GM23248 (cell line): ENCODE results near the gene USH1G.

Experiments used
- EZH2 ChIP-seq: fragments of 200-600 bp; sonication (generic); IDR thresholded peaks from 2 replicates; pipeline ENCODE4 v1.6.1; 2018; ENCODE audit warnings: antibody characterized with exemption, mild to moderate bottlenecking; ENCODE audit not compliant: insufficient read depth, poor library complexity, severe bottlenecking
- EZH2phosphoT487 ChIP-seq: fragments of 200-600 bp; sonication (generic); IDR thresholded peaks from 2 replicates; pipeline ENCODE4 v1.6.1; 2018; ENCODE audit warnings: antibody characterized with exemption, moderate library complexity, mild to moderate bottlenecking, low read depth; ENCODE audit not compliant: insufficient read depth

DNA sequence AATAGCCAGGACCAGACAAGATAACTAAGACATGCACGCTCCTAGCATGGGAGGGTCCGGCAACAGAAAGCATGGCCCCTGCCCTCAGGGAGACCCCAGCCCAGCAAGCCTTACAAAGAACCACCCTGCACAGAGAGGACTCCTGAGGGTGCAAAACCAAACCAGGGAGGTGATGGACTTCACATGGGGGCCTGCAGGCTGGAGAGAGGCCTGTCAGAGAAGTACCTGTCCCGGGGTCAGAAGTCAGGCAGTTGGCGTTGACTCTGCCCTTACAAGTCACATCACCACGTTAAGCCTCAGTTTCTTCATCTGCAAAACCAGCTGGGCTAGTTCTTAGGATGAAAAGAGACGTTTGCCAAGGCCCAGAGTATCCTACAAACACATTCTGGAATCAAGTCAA, 5.7 kb upstream of the USH1G start:
- TF ChIP-seq EZH2 (no peak), EZH2phosphoT487 (no peak)
